ENCODE data around the gene NUP210.

The NUP210 gene

DNA sequence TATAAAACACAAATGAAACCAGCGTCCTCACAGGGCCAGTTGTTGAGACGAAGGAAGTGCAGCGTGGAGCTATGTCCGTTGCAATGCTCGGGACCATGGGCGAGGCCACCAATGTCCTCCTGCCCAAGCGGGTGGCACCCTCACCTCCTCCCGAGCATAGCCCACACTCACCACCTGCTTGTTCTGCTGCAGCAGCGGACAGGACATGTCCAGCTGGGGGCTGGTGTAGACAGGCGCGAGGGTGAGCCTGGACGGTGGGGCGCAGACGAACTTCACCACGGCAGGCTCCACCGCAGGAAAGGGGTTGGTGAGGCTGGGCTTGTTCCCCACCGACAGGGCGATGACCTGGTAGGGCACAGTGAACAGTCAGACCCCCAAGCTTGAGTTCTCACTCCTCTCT is 62.1 kb downstream of the NUP210 start:
- Histone ChIP-seq H3K27me3 (ENCODE audit: insufficient read depth, low read length) (no peaks in the 10 kb centered on the region), H3K27ac (ENCODE audit: low read depth, low read length) (no peak overlapping the region), H3K9me3 (ENCODE audit: insufficient read depth, low read depth, low read length) (no peaks in the 10 kb centered on the region), H3K36me3 (ENCODE audit: insufficient read depth, low read length) (peaks cover 85% of the 10 kb centered on the region), H3K9ac (ENCODE audit: low read depth, low read length) (no peak overlapping the region), H3K4me1 (ENCODE audit: insufficient read depth, low read length) (no peaks in the 10 kb centered on the region), H3K4me3 (ENCODE audit: low read length) (no peak overlapping the region)
- 93% methylated on average over 18 of the region's 18 CpGs for WGBS

DNA sequence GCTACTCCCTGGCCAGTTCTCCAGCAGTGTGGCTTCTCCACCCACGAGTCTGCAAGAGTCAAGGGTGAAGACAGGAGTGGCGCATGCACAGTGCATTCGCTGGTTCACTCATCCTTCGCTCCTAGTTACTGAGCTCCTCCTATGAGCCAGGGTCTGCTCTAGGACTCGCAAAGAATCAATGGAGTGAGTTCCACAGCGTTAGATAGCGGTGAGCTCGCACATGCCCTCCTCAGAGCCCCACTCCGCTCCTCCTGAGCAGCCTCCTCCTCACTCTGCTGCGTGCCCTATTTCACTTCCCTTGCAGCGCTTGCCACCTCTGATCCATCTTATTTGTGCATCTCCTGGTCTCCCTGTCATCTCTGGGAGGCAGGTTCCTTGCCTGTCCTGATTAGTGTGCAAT is 63.0 kb downstream of the NUP210 start:
- no peaks in the 10 kb centered on the region for H3K9me3 ChIP-seq (ENCODE audit: insufficient read depth, low read depth, low read length)
- no peaks in the 10 kb centered on the region for H3K27me3 ChIP-seq (ENCODE audit: insufficient read depth, low read length)
- H3K4me3 ChIP-seq (ENCODE audit: low read length): no peak overlapping the region
- H3K27ac ChIP-seq (ENCODE audit: low read depth, low read length): no peak overlapping the region
- 95% methylated on average over 11 of the region's 11 CpGs for WGBS
- no peaks in the 10 kb centered on the region for H3K4me1 ChIP-seq (ENCODE audit: insufficient read depth, low read length)
- no peak overlapping the region for H3K9ac ChIP-seq (ENCODE audit: low read depth, low read length)
- peaks cover 89% of the 10 kb centered on the region for H3K36me3 ChIP-seq (ENCODE audit: insufficient read depth, low read length)

DNA sequence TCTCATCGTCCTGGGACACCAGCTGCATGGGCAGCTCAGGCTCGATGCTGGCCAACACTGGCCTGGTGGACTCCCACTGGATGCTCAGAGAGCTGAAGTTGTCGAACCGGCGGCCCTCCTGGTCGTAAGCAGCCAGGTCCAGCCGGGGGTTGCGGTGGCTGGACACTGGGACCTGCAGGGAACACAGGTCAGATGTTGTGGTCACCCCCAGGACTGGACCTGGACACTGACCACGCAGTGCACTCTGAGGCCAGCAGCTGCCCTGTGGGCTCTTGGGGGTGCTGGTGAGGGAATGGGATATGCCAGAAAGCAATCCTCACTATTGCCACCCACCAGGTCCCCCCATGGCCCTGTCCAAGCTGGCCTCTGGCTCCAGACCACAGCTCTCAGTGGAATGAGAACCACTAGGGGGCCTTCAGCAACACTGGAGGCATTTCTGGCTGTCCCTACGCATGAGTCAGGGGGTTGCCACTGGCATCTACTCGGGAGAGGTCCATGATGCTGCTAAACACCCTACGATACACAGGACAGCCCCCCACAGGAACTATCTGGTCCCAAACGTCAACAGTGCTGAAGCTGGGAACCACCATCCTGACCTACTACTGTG is 66.1 kb downstream of the NUP210 start:
- Histone ChIP-seq H3K4me1 (ENCODE audit: insufficient read depth, low read length) (peaks cover 14% of the 10 kb centered on the region), H3K9ac (ENCODE audit: low read depth, low read length) (no peak overlapping the region), H3K4me3 (ENCODE audit: low read length) (no peak overlapping the region), H3K27ac (ENCODE audit: low read depth, low read length) (no peak overlapping the region), H3K27me3 (ENCODE audit: insufficient read depth, low read length) (no peaks in the 10 kb centered on the region), H3K36me3 (ENCODE audit: insufficient read depth, low read length) (peaks cover 70% of the 10 kb centered on the region), H3K9me3 (ENCODE audit: insufficient read depth, low read depth, low read length) (no peaks in the 10 kb centered on the region)
- WGBS: 85% methylated on average over 13 of the region's 13 CpGs

DNA sequence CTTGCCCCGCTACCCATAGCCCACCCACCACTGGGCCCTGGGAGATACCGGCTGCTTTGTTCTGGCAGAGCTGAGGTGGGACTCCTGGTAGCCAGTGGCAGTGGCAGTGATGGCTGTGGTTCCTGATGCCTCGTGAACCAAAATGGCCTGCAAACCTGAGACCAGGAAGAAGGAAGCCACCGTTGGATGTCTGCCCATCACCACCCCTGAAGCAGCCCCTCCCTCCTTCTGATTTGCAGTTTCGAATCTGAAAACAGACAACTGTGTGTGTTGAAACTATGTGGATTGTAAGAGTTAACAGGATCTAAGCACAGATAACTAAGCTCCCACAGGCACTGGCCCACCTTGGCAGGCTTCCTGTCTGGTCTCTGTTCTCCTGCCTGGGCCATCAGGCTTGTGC is 66.6 kb downstream of the NUP210 start:
- Histone ChIP-seq H3K9me3 (ENCODE audit: insufficient read depth, low read depth, low read length) (no peaks in the 10 kb centered on the region), H3K4me1 (ENCODE audit: insufficient read depth, low read length) (peaks cover 20% of the 10 kb centered on the region), H3K36me3 (ENCODE audit: insufficient read depth, low read length) (peaks cover 64% of the 10 kb centered on the region), H3K4me3 (ENCODE audit: low read length) (no peak overlapping the region), H3K27me3 (ENCODE audit: insufficient read depth, low read length) (no peaks in the 10 kb centered on the region), H3K9ac (ENCODE audit: low read depth, low read length) (no peak overlapping the region), H3K27ac (ENCODE audit: low read depth, low read length) (no peak overlapping the region)
- 85% methylated on average over 5 of the region's 5 CpGs for WGBS

DNA sequence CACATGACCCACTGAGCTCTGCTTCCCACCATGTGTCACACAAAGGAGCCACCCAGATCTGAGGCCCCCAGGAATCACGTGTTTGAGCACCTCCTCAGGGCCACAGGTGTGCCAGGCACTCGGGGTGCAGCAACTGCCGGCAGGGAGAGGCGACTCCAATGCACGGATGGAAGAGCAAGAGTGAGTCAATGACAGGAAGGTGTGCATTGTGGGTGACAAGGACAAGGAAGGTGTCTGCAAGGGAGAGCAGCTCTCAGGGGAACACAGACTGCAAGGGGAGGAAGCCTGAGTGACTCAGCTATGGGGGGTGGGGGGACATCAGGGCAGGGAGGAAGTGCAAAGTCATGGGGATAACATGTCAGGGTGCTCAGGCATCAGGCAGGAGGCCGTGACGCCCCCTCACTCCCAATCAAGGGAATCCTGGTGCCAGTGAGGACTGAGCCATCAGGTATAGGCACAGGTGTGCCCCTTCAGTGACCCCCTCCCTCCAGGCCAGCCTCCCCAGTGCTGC is 67.4 kb downstream of the NUP210 start:
- Histone ChIP-seq H3K9me3 (ENCODE audit: insufficient read depth, low read depth, low read length) (no peaks in the 10 kb centered on the region), H3K27me3 (ENCODE audit: insufficient read depth, low read length) (no peaks in the 10 kb centered on the region), H3K4me1 (ENCODE audit: insufficient read depth, low read length) (peaks cover 28% of the 10 kb centered on the region), H3K4me3 (ENCODE audit: low read length) (no peak overlapping the region), H3K36me3 (ENCODE audit: insufficient read depth, low read length) (peaks cover 57% of the 10 kb centered on the region), H3K27ac (ENCODE audit: low read depth, low read length) (no peak overlapping the region), H3K9ac (ENCODE audit: low read depth, low read length) (no peak overlapping the region)
- WGBS: 78% methylated on average over 7 of the region's 7 CpGs

DNA sequence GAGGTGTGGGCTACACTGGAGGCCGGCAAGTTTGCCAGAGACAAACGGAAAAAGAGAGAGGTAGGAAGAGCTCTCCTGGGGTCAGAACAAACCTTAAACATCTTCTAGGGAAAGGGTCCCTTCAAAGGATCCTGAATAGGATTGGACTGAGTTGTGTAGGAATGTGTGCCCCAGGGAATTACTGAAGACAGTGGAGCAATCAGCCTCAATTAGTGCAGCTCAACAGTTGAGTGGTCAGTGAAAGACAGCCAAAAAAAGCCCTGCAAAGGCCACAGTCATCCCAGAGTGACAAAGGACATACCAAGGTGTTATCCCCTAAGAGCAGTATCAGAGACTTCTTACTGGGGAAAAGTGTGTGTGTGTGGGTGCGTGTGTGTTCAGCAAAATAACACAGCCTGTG is 70.3 kb downstream of the NUP210 start:
- Histone ChIP-seq H3K9ac (ENCODE audit: low read depth, low read length) (peak overlapping the region; percentile 23; the same call in 1 of the 2 replicates), H3K36me3 (ENCODE audit: insufficient read depth, low read length) (peaks cover 34% of the 10 kb centered on the region), H3K4me3 (ENCODE audit: low read length) (no peak overlapping the region), H3K27ac (ENCODE audit: low read depth, low read length) (peak overlapping the region; percentile 25), H3K4me1 (ENCODE audit: insufficient read depth, low read length) (peaks cover 52% of the 10 kb centered on the region), H3K27me3 (ENCODE audit: insufficient read depth, low read length) (no peaks in the 10 kb centered on the region), H3K9me3 (ENCODE audit: insufficient read depth, low read depth, low read length) (no peaks in the 10 kb centered on the region)
- WGBS: 59% methylated on average over 3 of the region's 3 CpGs

DNA sequence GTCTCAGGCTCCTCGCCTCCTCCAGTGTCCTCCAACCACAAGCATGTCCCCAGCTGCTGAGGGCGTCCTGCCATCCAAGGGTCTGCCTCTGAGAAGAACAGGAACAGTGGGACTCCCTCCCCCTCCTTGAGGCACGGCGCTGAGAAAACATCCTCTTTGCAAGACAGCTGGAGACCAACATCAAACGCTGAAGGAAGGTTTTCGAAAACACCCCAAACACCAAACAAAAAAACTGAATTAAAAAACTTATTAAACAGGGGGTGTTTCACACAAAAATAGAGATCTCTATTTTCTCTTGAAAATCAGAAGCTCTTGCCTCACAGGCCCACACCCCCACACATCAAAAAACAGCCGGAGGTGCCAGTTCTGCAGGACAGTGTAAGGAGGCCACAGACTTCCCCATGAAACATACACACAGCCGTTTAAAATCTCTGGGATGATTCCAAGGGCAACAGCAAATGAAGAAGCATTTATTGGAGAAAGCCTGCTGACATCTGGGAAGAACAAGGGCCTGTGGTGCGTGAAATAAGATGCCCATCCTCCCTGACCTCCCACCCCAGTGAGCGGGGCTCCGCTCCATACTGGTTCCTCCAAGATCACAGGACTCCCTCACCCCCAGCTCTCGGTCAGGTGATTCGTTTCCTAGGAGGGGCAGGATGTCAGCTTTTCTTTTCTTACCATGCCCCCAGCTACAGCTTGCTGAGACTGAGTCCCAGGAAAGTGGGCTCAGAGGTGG is 71.3 kb downstream of the NUP210 start:
- H3K4me3 ChIP-seq (ENCODE audit: low read length): no peak overlapping the region; the same call in 1 of the 2 replicates
- H3K9ac ChIP-seq (ENCODE audit: low read depth, low read length): peak overlapping the region; percentile 24; the same call in 1 of the 2 replicates
- H3K27ac ChIP-seq (ENCODE audit: low read depth, low read length): peak overlapping the region; percentile 87
- 30% methylated on average over 13 of the region's 13 CpGs for WGBS
- H3K4me1 ChIP-seq (ENCODE audit: insufficient read depth, low read length): peaks cover 52% of the 10 kb centered on the region
- H3K36me3 ChIP-seq (ENCODE audit: insufficient read depth, low read length): peaks cover 28% of the 10 kb centered on the region
- H3K9me3 ChIP-seq (ENCODE audit: insufficient read depth, low read depth, low read length): no peaks in the 10 kb centered on the region
- no peaks in the 10 kb centered on the region for H3K27me3 ChIP-seq (ENCODE audit: insufficient read depth, low read length)

DNA sequence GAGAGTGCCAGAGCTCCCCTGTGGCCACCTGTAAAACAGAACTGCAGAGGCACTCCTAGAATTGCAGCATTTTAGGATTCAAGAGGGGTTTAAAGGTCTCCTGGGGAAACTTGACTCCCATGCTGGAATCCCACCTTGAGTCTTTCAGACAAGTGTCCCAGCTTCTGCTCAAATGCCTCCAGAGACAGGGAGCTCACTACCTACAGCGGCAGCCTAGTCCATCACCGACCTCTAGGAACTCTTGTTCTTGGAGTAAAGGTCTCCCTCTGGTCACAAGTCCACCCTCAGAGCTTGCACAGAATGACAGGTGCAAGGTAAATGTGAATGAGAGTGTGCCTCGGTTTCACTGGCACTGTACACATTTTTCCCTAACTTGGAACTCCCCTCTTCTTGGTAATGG is 72.0 kb downstream of the NUP210 start:
- no peaks in the 10 kb centered on the region for H3K9me3 ChIP-seq (ENCODE audit: insufficient read depth, low read depth, low read length)
- no peaks in the 10 kb centered on the region for H3K27me3 ChIP-seq (ENCODE audit: insufficient read depth, low read length)
- H3K27ac ChIP-seq (ENCODE audit: low read depth, low read length): peak overlapping the region; percentile 87
- peaks cover 21% of the 10 kb centered on the region for H3K36me3 ChIP-seq (ENCODE audit: insufficient read depth, low read length)
- H3K9ac ChIP-seq (ENCODE audit: low read depth, low read length): peak overlapping the region; percentile 56
- H3K4me1 ChIP-seq (ENCODE audit: insufficient read depth, low read length): peaks cover 52% of the 10 kb centered on the region
- no peak overlapping the region for H3K4me3 ChIP-seq (ENCODE audit: low read length)
- 79% methylated on average over 2 of the region's 3 CpGs for WGBS

DNA sequence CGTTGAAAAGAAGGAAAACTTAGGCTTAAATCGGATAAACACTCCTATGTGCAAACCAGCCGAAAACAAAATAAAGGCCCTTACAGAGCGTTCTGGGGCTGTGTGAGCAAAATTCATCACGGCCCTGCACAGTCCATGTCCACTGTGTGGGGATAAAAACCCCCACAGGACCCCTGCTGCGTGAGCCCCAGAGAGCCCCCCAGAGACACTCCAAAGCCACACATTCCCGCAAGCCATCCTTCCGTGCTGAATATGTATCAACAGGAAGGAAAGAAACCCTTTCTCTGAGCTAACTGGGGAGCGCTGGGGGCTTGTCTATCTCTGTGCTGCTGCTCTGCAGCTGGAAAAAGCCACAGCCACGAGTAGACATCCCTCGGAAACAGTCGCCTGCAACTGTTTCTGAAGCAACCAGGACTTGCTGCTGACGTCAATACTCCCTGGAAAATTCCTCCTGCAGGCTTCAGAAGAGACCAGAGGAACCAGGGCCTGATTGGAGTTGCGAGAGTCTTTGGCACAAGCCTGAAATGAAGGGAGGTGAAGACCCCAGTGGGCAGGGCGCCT is 72.7 kb downstream of the NUP210 start:
- Histone ChIP-seq H3K9ac (ENCODE audit: low read depth, low read length) (peak overlapping the region; percentile 56), H3K9me3 (ENCODE audit: insufficient read depth, low read depth, low read length) (no peaks in the 10 kb centered on the region), H3K4me3 (ENCODE audit: low read length) (0 out of 2 replicates have a peak overlapping the region, but pooled peaks have one; percentile 1), H3K36me3 (ENCODE audit: insufficient read depth, low read length) (peaks cover 16% of the 10 kb centered on the region), H3K27ac (ENCODE audit: low read depth, low read length) (peak overlapping the region; percentile 87), H3K4me1 (ENCODE audit: insufficient read depth, low read length) (peaks cover 52% of the 10 kb centered on the region), H3K27me3 (ENCODE audit: insufficient read depth, low read length) (no peaks in the 10 kb centered on the region)
- WGBS: 25% methylated on average over 15 of the region's 15 CpGs

DNA sequence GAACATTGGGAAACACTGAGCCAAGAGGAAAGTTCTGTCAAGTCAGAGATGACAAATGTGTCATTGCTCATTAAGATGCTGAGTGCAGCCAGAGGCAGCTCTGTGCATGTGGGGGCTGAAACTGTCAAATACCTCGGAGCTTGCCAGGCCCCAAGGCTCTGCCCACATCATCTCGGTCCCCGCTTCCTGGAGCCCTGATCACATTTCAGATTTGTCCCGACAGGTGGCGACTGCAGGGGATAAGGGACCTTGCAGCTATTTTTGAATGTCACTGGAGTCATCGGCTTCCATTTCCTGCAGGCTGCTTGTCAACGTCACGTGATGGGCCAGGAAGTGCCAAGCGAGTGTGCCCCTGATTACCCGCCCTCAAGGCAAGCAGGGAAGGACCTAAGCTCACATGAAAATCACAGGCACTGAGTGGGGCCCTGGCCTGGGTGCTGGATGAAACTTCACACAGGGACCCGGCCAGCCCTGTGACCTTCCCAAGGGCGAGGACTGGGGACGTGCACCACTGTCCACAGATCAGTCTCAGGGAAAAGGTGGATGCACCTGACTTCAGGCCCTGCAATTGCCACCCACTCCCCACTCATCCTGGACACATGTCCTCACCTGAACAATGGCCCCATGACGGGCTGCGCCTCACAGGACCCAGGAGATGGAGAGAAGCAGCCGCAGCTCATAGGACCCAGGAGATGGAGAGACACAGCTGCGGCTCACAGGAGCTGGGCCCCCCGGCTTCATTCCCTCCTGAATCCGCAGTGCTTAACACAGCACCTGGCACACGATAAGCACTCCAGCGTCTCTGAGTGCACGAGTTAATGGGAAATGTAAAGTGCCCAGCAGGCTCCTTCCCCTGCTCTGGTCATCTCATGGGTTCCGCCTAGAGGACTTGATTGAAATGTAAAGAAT is 73.4 kb downstream of the NUP210 start:
- 43% methylated on average over 23 of the region's 23 CpGs for WGBS
- Histone ChIP-seq H3K9ac (ENCODE audit: low read depth, low read length) (peak overlapping the region; percentile 8; the same call in 1 of the 2 replicates), H3K4me1 (ENCODE audit: insufficient read depth, low read length) (peaks cover 52% of the 10 kb centered on the region), H3K9me3 (ENCODE audit: insufficient read depth, low read depth, low read length) (no peaks in the 10 kb centered on the region), H3K27me3 (ENCODE audit: insufficient read depth, low read length) (no peaks in the 10 kb centered on the region), H3K27ac (ENCODE audit: low read depth, low read length) (peak overlapping the region; percentile 87), H3K36me3 (ENCODE audit: insufficient read depth, low read length) (peaks cover 16% of the 10 kb centered on the region), H3K4me3 (ENCODE audit: low read length) (0 out of 2 replicates have a peak overlapping the region, but pooled peaks have one; percentile 4)
